ENCODE measurements around the gene RSPO4. TPM values are rescaled to one million over a fixed set of nuclear protein-coding genes. Genes with fewer than 3 reads are reported as not detected.

RSPO4 gene
- total and polyA plus RNA-seq, 2 experiments from 2014 or later: 2.8 to 4.5 TPM

GRCh38 chr20:944774-945410 lies 57.2 kb downstream of the RSPO4 start:
- H3K27me3 Mint-ChIP-seq (ENCODE audit: insufficient read depth, low read depth, poor library complexity): peaks cover 4% of the 10 kb centered on the region
- H3K27ac Mint-ChIP-seq: no peak overlapping the region
- H3K4me3 Mint-ChIP-seq: no peak overlapping the region; the same call in 2 of the 3 replicates
- no peak overlapping the region for H3K27ac ChIP-seq (ENCODE audit: low read depth)
- H3K4me1 ChIP-seq (ENCODE audit: insufficient read depth): peaks cover 21% of the 10 kb centered on the region
- H3K4me1 Mint-ChIP-seq: peaks cover 24% of the 10 kb centered on the region
- H3K4me3 ChIP-seq: 0 out of 2 replicates have a peak overlapping the region, but pooled peaks have one; percentile 36
- no peaks in the 10 kb centered on the region for H3K27me3 ChIP-seq (ENCODE audit: insufficient read depth)
- ATAC-seq (peak; percentile 77), DNase-seq (ENCODE audit: low spot score) (peak; percentile 46)
- peak overlapping the region; percentile 52 for H2AFZ ChIP-seq
- no peaks in the 10 kb centered on the region for H3K79me2 ChIP-seq (replicated peaks; ENCODE audit: insufficient read depth)
- TF ChIP-seq NANOG (IDR thresholded peaks at IDR 0.05; ENCODE audit: borderline replicate concordance) (no peak), CTCF (conservative IDR thresholded peaks at IDR 0.05; ENCODE audit: low read depth in 2 of 2) (no peak), ZNF331 (CRISPR knock-in tag; IDR thresholded peaks at IDR 0.05; ENCODE audit: low read depth) (no peak), EZH2 (IDR thresholded peaks at IDR 0.05; ENCODE audit: low read depth, unreplicated experiment) (no peak)
- H3K36me3 Mint-ChIP-seq (ENCODE audit: low read depth): no peaks in the 10 kb centered on the region
- no peaks in the 10 kb centered on the region for H3K36me3 ChIP-seq (ENCODE audit: insufficient read depth)
- no peaks in the 10 kb centered on the region for H3F3A ChIP-seq (replicated peaks; ENCODE audit: low read depth)
- H4K20me1 ChIP-seq (replicated peaks; ENCODE audit: insufficient read depth): no peaks in the 10 kb centered on the region
- H3K9me2 ChIP-seq (ENCODE audit: insufficient read depth): peaks cover 6% of the 10 kb centered on the region; the same call in 1 of the 2 replicates
- H3K4me2 ChIP-seq: peak overlapping the region; percentile 68
- H3K9me3 Mint-ChIP-seq: no peaks in the 10 kb centered on the region; the same call in 2 of the 3 replicates

DNA sequence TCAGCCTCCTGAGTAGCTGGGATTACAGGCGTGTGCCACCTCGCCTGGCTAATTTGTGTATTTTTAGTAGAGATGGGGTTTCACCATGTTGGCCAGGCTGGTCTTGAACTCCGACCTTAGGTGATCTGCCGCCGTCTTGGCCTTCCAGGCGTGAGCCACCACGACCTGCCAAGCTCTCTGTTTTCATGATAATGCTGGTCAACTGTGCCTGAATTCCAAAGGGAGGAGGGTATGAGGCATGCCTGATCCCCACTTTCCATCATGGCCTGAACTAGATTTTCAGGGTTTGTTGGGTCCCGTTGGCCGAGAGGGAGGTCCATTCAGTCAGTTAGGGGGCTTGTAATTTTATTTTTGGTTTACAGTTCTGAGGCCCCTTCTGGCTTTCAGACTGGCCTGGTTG lies 58.0 kb downstream of the RSPO4 start:
- DNase-seq (ENCODE audit: low spot score): peak; percentile 49
- Mint-ChIP-seq H3K36me3 (ENCODE audit: low read depth) (no peaks in the 10 kb centered on the region), H3K4me3 (peak overlapping the region; percentile 33; the same call in 1 of the 3 replicates), H3K27ac (no peak overlapping the region), H3K4me1 (peaks cover 24% of the 10 kb centered on the region), H3K27me3 (ENCODE audit: insufficient read depth, low read depth, poor library complexity) (peaks cover 3% of the 10 kb centered on the region), H3K9me3 (no peaks in the 10 kb centered on the region; the same call in 2 of the 3 replicates)
- H3K4me2 ChIP-seq: peak overlapping the region; percentile 68
- no peaks in the 10 kb centered on the region for H4K20me1 ChIP-seq (replicated peaks; ENCODE audit: insufficient read depth)
- no peak overlapping the region for H3K27ac ChIP-seq (ENCODE audit: low read depth)
- H3K79me2 ChIP-seq (replicated peaks; ENCODE audit: insufficient read depth): no peaks in the 10 kb centered on the region
- H3F3A ChIP-seq (replicated peaks; ENCODE audit: low read depth): no peaks in the 10 kb centered on the region
- peaks cover 21% of the 10 kb centered on the region for H3K4me1 ChIP-seq (ENCODE audit: insufficient read depth)
- peaks cover 6% of the 10 kb centered on the region; the same call in 1 of the 2 replicates for H3K9me2 ChIP-seq (ENCODE audit: insufficient read depth)
- H3K36me3 ChIP-seq (ENCODE audit: insufficient read depth): no peaks in the 10 kb centered on the region
- 0 out of 2 replicates have a peak overlapping the region, but pooled peaks have one; percentile 36 for H3K4me3 ChIP-seq
- H2AFZ ChIP-seq: peak overlapping the region; percentile 52
- no peaks in the 10 kb centered on the region for H3K27me3 ChIP-seq (ENCODE audit: insufficient read depth)
- peak; percentile 83 for ATAC-seq
- no peak for TF ChIP-seq EZH2 (IDR thresholded peaks at IDR 0.05; ENCODE audit: low read depth, unreplicated experiment)
- no peak for TF ChIP-seq EZH2phosphoT487 (IDR thresholded peaks at IDR 0.05; ENCODE audit: unreplicated experiment)
- TF ChIP-seq NANOG (IDR thresholded peaks at IDR 0.05; ENCODE audit: borderline replicate concordance): no peak
- TF ChIP-seq, protein P1, sequence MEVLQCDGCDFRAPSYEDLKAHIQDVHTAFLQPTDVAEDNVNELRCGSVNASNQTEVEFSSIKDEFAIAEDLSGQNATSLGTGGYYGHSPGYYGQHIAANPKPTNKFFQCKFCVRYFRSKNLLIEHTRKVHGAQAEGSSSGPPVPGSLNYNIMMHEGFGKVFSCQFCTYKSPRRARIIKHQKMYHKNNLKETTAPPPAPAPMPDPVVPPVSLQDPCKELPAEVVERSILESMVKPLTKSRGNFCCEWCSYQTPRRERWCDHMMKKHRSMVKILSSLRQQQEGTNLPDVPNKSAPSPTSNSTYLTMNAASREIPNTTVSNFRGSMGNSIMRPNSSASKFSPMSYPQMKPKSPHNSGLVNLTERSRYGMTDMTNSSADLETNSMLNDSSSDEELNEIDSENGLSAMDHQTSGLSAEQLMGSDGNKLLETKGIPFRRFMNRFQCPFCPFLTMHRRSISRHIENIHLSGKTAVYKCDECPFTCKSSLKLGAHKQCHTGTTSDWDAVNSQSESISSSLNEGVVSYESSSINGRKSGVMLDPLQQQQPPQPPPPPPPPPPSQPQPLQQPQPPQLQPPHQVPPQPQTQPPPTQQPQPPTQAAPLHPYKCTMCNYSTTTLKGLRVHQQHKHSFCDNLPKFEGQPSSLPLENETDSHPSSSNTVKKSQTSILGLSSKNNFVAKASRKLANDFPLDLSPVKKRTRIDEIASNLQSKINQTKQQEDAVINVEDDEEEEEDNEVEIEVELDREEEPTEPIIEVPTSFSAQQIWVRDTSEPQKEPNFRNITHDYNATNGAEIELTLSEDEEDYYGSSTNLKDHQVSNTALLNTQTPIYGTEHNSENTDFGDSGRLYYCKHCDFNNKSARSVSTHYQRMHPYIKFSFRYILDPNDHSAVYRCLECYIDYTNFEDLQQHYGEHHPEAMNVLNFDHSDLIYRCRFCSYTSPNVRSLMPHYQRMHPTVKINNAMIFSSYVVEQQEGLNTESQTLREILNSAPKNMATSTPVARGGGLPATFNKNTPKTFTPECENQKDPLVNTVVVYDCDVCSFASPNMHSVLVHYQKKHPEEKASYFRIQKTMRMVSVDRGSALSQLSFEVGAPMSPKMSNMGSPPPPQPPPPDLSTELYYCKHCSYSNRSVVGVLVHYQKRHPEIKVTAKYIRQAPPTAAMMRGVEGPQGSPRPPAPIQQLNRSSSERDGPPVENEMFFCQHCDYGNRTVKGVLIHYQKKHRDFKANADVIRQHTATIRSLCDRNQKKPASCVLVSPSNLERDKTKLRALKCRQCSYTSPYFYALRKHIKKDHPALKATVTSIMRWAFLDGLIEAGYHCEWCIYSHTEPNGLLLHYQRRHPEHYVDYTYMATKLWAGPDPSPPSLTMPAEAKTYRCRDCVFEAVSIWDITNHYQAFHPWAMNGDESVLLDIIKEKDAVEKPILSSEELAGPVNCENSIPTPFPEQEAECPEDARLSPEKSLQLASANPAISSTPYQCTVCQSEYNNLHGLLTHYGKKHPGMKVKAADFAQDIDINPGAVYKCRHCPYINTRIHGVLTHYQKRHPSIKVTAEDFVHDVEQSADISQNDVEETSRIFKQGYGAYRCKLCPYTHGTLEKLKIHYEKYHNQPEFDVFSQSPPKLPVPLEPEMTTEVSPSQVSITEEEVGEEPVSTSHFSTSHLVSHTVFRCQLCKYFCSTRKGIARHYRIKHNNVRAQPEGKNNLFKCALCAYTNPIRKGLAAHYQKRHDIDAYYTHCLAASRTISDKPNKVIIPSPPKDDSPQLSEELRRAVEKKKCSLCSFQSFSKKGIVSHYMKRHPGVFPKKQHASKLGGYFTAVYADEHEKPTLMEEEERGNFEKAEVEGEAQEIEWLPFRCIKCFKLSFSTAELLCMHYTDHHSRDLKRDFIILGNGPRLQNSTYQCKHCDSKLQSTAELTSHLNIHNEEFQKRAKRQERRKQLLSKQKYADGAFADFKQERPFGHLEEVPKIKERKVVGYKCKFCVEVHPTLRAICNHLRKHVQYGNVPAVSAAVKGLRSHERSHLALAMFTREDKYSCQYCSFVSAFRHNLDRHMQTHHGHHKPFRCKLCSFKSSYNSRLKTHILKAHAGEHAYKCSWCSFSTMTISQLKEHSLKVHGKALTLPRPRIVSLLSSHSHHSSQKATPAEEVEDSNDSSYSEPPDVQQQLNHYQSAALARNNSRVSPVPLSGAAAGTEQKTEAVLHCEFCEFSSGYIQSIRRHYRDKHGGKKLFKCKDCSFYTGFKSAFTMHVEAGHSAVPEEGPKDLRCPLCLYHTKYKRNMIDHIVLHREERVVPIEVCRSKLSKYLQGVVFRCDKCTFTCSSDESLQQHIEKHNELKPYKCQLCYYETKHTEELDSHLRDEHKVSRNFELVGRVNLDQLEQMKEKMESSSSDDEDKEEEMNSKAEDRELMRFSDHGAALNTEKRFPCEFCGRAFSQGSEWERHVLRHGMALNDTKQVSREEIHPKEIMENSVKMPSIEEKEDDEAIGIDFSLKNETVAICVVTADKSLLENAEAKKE (CRISPR knock-in tag; IDR thresholded peaks at IDR 0.05): no peak
- no peak for TF ChIP-seq ETS1 (IDR thresholded peaks at IDR 0.05)

All from GM23338 (cell line).